Vagina (tissue), 2 donors: ENCODE results near the gene TSPAN14. TPM values are rescaled to one million over a fixed set of nuclear protein-coding genes. Genes with fewer than 3 reads are reported as not detected.
A peak's percentile ranks its signal among the peaks of the same experiment; 100 is the strongest.

ENCODE experiments used
- DNase-seq, 2 donors: peaks; one replicate each; pipeline ENCODE4 v3.0.0-alpha.2; 2017; ENCODE audit errors: extremely low spot score in 2 of 2
- H3K27ac ChIP-seq: fragments of 200-600 bp; sonication (generic); one replicate; pipeline ENCODE4 v1.5.1; 2019
- H3K27me3 ChIP-seq: fragments of 200-600 bp; sonication (generic); one replicate; pipeline ENCODE4 v1.5.1; 2019
- H3K36me3 ChIP-seq, 2 donors: fragments of 200-600 bp; sonication (generic); one replicate each; pipeline ENCODE4 v1.5.1; 2017 to 2019
- H3K4me1 ChIP-seq: fragments of 200-600 bp; sonication (generic); one replicate; pipeline ENCODE4 v1.5.1; 2019
- H3K4me3 ChIP-seq, 2 donors: fragments of 200-600 bp; sonication (generic); 1 replicate in 1 of 2; 2 replicates in 1 of 2; pipeline ENCODE4 v1.5.1; 2016 to 2019
- H3K9me3 ChIP-seq: fragments of 200-600 bp; sonication (generic); one replicate; pipeline ENCODE4 v1.5.1; 2019
- POLR2A ChIP-seq, 2 donors: fragments of 450-650 bp; IDR thresholded peaks; one replicate each; pipeline ENCODE4 v1.6.1; 2017; ENCODE audit warnings: antibody characterized with exemption in 2 of 2, mild to moderate bottlenecking in 2 of 2, moderate library complexity in 2 of 2
- POLR2AphosphoS5 ChIP-seq, 2 donors: sonication (generic); formaldehyde crosslinking; IDR thresholded peaks; one replicate each; pipeline ENCODE4 v1.9.0; 2017; ENCODE audit warnings: antibody characterized with exemption in 2 of 2, mild to moderate bottlenecking in 2 of 2, low read depth in 1 of 2; ENCODE audit not compliant: insufficient read depth in 1 of 2
- intact Hi-C: fragments of 100-400 bp; cut with DNase I; formaldehyde crosslinking; loops from one replicate; pipeline ENCODE4 v1.15.1; 2023
- total RNA-seq: library from RNA; depleted of rRNA; stranded (reverse); fragments of >200 nt; gene quantifications from one replicate; pipeline ENCODE4 v1.2.3, GENCODE V29; 2016
- TF ChIP-seq, protein P1 (sequence below), 3 experiments: fragments of 450-650 bp in 2 of 3; fragments of 200-600 bp in 1 of 3; sonication (generic) in 1 of 3; IDR thresholded peaks; one replicate each; pipeline ENCODE4 v1.5.1; 2017 to 2019; ENCODE audit warnings: antibody characterized with exemption in 3 of 3, mild to moderate bottlenecking in 2 of 3, moderate library complexity in 2 of 3

The TSPAN14 gene
- total RNA-seq, 1 donor from 2014 or later = 98.0 TPM

DNA sequence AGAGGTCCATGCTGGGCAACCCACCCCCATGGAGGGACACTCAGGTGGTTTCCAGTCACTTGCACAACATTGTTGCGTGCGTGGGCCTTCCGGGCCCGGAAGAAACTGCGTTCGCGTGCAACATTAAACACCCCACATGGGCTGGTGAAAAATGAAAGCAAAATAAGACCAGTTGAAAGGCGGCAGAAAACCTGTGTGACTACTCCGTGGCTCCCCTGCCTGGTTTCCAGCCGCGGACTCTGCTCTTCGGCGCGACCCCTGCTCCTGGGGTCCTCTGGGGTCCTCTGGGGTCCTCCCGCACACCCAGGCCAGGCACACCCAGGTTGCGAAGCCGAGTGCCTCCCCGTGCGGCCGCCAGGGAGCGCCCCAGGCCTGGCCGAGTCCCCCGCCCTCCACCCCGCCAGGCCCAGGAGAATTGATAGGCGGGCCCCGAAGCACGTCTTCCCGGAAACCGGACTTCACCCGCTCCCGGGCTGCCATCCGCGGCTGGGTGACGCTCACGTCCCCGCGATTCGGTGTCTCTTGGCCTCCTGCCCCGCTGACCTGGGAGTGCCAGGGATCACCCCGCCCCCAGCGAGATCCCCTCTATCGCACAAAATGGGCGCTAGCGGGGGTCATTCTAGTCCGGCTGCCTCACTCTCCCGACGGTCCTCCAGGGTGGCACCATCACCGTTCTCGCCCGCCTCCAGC is 81.7 kb downstream of the TSPAN14 start:
- no peaks in the 10 kb centered on the region for H3K27me3 ChIP-seq
- peak in 1 of 2 donors; percentile 79 for DNase-seq
- no peaks in the 10 kb centered on the region for H3K36me3 ChIP-seq
- peak overlapping the region; percentile 34 for H3K27ac ChIP-seq
- TF ChIP-seq POLR2A (IDR thresholded peaks at IDR 0.05) (no peak), POLR2AphosphoS5 (IDR thresholded peaks at IDR 0.05; ENCODE audit: insufficient read depth in 1 of 2, low read depth in 1 of 2) (no peak)
- TF ChIP-seq, protein P1, sequence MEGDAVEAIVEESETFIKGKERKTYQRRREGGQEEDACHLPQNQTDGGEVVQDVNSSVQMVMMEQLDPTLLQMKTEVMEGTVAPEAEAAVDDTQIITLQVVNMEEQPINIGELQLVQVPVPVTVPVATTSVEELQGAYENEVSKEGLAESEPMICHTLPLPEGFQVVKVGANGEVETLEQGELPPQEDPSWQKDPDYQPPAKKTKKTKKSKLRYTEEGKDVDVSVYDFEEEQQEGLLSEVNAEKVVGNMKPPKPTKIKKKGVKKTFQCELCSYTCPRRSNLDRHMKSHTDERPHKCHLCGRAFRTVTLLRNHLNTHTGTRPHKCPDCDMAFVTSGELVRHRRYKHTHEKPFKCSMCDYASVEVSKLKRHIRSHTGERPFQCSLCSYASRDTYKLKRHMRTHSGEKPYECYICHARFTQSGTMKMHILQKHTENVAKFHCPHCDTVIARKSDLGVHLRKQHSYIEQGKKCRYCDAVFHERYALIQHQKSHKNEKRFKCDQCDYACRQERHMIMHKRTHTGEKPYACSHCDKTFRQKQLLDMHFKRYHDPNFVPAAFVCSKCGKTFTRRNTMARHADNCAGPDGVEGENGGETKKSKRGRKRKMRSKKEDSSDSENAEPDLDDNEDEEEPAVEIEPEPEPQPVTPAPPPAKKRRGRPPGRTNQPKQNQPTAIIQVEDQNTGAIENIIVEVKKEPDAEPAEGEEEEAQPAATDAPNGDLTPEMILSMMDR (IDR thresholded peaks at IDR 0.05) = peak in 2 of 3 experiments; percentile 35
- peak overlapping the region; percentile 36 to 44 for H3K4me3 ChIP-seq
- H3K4me1 ChIP-seq = peaks cover 17% of the 10 kb centered on the region
- no peaks in the 10 kb centered on the region for H3K9me3 ChIP-seq
- intact Hi-C loops = no loop called here

DNA sequence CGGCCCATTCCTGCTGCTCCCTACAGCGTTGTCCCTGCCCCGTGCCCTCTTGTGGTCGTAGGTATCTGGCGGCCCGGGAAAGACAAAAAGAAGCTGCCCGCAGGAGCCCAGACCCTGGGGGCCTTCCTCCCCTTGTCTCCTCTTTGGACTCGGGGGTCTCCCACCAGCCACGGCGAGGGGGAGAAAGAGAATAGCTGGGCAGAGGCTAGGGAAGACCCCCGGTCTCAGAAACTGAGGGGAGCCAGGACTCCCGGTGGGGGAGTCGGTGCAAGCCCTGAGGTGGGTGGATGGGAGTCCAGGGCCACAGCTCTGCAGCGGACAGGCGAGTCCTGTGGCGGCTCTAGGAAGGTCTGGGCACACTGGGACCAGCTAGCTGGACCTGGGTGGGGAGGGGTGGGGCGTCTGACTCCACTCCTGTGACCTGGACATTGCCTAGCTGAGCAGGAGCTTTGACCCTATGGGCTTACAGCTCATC is 82.3 kb downstream of the TSPAN14 start:
- TF ChIP-seq POLR2A (IDR thresholded peaks at IDR 0.05) (no peak), POLR2AphosphoS5 (IDR thresholded peaks at IDR 0.05; ENCODE audit: insufficient read depth in 1 of 2, low read depth in 1 of 2) (no peak)
- TF ChIP-seq, protein P1 (IDR thresholded peaks at IDR 0.05) = no peak
- Histone ChIP-seq H3K27me3 (no peaks in the 10 kb centered on the region), H3K9me3 (no peaks in the 10 kb centered on the region), H3K4me1 (peaks cover 21% of the 10 kb centered on the region), H3K4me3 (peak overlapping the region; percentile 36 to 44), H3K27ac (peak overlapping the region; percentile 34), H3K36me3 (no peaks in the 10 kb centered on the region)
- DNase-seq = peak in 1 of 2 donors; percentile 85
- intact Hi-C loops = no loop called here

DNA sequence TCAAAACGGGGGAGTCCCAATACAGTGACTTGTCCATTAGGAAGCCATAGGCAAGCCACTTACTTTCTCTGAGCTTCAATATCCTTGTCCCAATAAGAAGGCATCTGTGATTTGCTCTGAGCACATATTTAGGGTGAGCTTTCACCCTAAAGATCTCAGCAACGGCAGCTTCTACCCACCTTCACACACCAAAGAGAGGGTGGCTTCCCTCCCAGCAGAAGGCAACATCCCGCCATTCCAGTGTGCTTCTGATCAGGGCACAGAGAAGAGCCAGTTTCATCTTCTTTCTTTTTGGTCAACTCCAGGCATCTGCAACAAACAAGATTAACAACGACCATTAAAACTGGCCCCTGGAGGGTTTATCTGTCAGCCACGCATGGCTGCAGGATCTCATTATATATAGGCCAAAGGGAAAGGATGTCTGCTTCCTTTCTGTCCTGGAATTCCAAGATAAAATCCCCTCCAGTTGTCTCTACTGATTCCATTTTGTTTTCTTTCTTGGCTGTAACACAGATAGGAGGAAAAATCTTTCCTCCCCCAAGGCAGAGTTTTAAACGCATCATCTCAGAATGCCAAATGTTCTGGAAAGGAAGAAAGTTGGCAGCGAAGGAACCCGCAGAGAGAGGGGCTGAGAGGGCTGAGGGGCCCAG is 83.1 kb downstream of the TSPAN14 start:
- TF ChIP-seq POLR2AphosphoS5 (IDR thresholded peaks at IDR 0.05; ENCODE audit: insufficient read depth in 1 of 2, low read depth in 1 of 2) (no peak), POLR2A (IDR thresholded peaks at IDR 0.05) (no peak)
- TF ChIP-seq, protein P1 (IDR thresholded peaks at IDR 0.05) = no peak
- intact Hi-C loops = no loop called here
- no peak overlapping the region for H3K27ac ChIP-seq
- no peaks in the 10 kb centered on the region for H3K27me3 ChIP-seq
- peaks cover 21% of the 10 kb centered on the region for H3K4me1 ChIP-seq
- DNase-seq = peak in 1 of 2 donors; percentile 52
- H3K4me3 ChIP-seq = no peak overlapping the region
- H3K36me3 ChIP-seq = no peaks in the 10 kb centered on the region
- H3K9me3 ChIP-seq = no peaks in the 10 kb centered on the region

DNA sequence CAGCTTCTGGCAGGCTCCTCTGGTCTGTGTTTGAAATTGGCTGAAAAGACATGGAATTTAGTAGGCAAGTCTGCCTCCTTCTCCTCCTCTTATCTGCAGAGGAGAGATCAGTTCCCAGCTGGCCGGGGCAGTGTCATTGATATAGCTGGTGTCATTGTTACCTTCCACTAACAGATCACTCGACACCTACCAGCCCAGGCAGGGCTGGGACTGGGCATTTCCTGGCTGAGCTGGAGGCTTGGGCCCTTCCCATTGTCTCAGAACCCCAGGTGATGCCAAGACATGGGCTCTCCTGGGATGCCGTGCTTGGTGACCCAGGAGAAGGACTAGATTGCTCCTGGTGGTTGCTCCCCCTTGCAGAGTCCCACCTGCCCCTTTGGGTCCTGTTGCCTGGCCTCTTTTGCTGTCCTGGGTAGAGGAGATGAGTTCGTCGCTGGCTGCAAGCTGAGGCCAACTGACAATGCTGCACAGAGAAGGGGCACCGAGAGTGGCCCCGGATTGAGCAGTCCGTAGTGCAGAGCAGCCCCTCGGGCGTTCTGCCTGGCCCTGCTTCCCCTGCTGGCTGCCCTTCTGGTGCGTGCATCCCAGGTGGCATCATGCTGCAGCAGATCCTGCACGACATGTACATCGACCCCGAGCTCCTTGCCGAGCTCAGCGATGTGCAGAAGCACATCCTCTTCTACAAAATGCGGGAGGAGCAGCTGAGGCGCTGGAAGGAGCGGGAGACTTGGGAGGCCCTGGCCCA is 83.8 kb downstream of the TSPAN14 start, which contains the start of gene SH2D4B:
Gene SH2D4B, plus strand, starts transcription at position 167 of the 745 bp plus-strand sequence. Its CDS starts 430 bp downstream, at position 597.
- Histone ChIP-seq H3K27me3 (no peaks in the 10 kb centered on the region), H3K36me3 (no peaks in the 10 kb centered on the region), H3K4me1 (peaks cover 21% of the 10 kb centered on the region), H3K4me3 (no peak within 1 kb of the TSS), H3K9me3 (no peaks in the 10 kb centered on the region), H3K27ac (no peak within 1 kb of the TSS)
- intact Hi-C loops = no loop called here
- peak; percentile 83 to 94 for DNase-seq
- TF ChIP-seq POLR2AphosphoS5 (IDR thresholded peaks at IDR 0.05; ENCODE audit: insufficient read depth in 1 of 2, low read depth in 1 of 2) (no peak), POLR2A (IDR thresholded peaks at IDR 0.05) (no peak)
- TF ChIP-seq, protein P1 (IDR thresholded peaks at IDR 0.05) = no peak
